K562 (cell line): ENCODE measurements around the gene RNU6-9. TPM values are rescaled to one million over a fixed set of nuclear protein-coding genes. Genes with fewer than 3 reads are reported as not detected.

ENCODE experiments used
- ATAC-seq: fragments of 200-7000 bp; cut with Tn5 transposase; 3 replicates; pipeline ENCODE4 v1.9.1; 2020; ENCODE audit warnings: moderate library complexity
- BruUV-seq: library from RNA; stranded (reverse); fragments of 400-500 nt; replicated peaks from 2 replicates; lab custom pipeline; 2021; lab: Mats Ljungman, UMichigan
- CTCF ChIA-PET: fragments of 300-600 bp; formaldehyde crosslinking; extraction: SDS; loops from one replicate; lab custom pipeline; 2021; ENCODE audit warnings: low intra/inter-chr PET ratio; lab: Yijun Ruan, JAX
- POLR2A ChIA-PET: fragments of 300-600, 350-650 bp; sonication (Branson Sonifier 250); formaldehyde crosslinking; extraction: SDS; loops from one replicate; lab custom pipeline; 2021; ENCODE audit warnings: antibody characterized with exemption, inconsistent platforms; lab: Yijun Ruan, JAX
- DNase-seq, 4 experiments: peaks; one replicate each; pipeline versions ENCODE4 v3.0.0 to v3.0.0-alpha.2; 2011 to 2018; ENCODE audit warnings: low spot score in 3 of 4, mixed read lengths in 3 of 4; ENCODE audit errors: extremely low read depth in 1 of 4
- FAIRE-seq: peaks from 2 replicates; lab custom pipeline; 2011; peaks lifted over from hg19 to GRCh38; lab: Jason Lieb, UNC
- H2AFZ ChIP-seq: 2 replicates; pipeline ENCODE4 v1.6.0; 2011; ENCODE audit warnings: low read depth, low read length, control low read depth, inconsistent platforms
- H3K27ac ChIP-seq: fragments of 200-600 bp; 3 replicates; pipeline ENCODE4 v1.8.0; 2011; ENCODE audit warnings: low read depth, mild to moderate bottlenecking, control low read depth, inconsistent platforms, low read length, moderate library complexity, mixed read lengths; ENCODE audit errors: extremely low read depth
- H3K27me3 ChIP-seq, 2 experiments: fragments of 300-600 bp in 1 of 2; 2 replicates in 1 of 2; 3 replicates in 1 of 2; pipeline versions ENCODE4 v1.6.0 to v1.8.0; 2011; ENCODE audit warnings: inconsistent platforms in 2 of 2, low read length in 2 of 2, mild to moderate bottlenecking in 1 of 2, mixed read lengths in 1 of 2, moderate library complexity in 1 of 2; ENCODE audit not compliant: control insufficient read depth in 2 of 2, insufficient read depth in 2 of 2
- H3K36me3 ChIP-seq: fragments of 300-600 bp; 3 replicates; pipeline ENCODE4 v1.8.0; 2011; ENCODE audit warnings: mild to moderate bottlenecking, low read length, inconsistent platforms; ENCODE audit not compliant: control insufficient read depth, insufficient read depth
- H3K4me1 ChIP-seq, 2 experiments: fragments of 200-600 bp in 1 of 2; replicated peaks in 1 of 2; 2 replicates in 1 of 2; 3 replicates in 1 of 2; pipeline versions ENCODE4 v1.5.1 to v1.8.0; 2011; ENCODE audit warnings: inconsistent platforms in 2 of 2, low read length in 2 of 2, mild to moderate bottlenecking in 1 of 2, mixed read lengths in 1 of 2, moderate library complexity in 1 of 2; ENCODE audit not compliant: control insufficient read depth in 2 of 2, insufficient read depth in 2 of 2
- H3K4me2 ChIP-seq: 2 replicates; pipeline ENCODE4 v1.6.1; 2011; ENCODE audit warnings: low read length, control low read depth, inconsistent platforms, mixed read lengths; ENCODE audit not compliant: insufficient read depth
- H3K4me3 ChIP-seq: fragments of 200-600 bp; sonication (generic), shearing (Covaris generic); 2 replicates; pipeline ENCODE4 v1.5.1; 2016; ENCODE audit warnings: control low read depth, inconsistent platforms
- H3K79me2 ChIP-seq: fragments of 200-600 bp; 3 replicates; pipeline ENCODE4 v1.8.0; 2011; ENCODE audit warnings: low read length, inconsistent platforms; ENCODE audit not compliant: control insufficient read depth, insufficient read depth
- H3K9ac ChIP-seq, 2 experiments: 2 replicates each; pipeline versions ENCODE4 v1.6.0 to v1.6.1; 2011; ENCODE audit warnings: low read depth in 2 of 2, low read length in 2 of 2, control low read depth in 1 of 2, inconsistent platforms in 1 of 2, mild to moderate bottlenecking in 1 of 2, mixed read lengths in 1 of 2; ENCODE audit not compliant: insufficient read depth in 1 of 2
- H3K9me1 ChIP-seq: one replicate; pipeline ENCODE4 v1.6.0; 2011; ENCODE audit warnings: inconsistent platforms, mild to moderate bottlenecking, low read length, moderate library complexity; ENCODE audit not compliant: control insufficient read depth, insufficient read depth
- H3K9me3 ChIP-seq: replicated peaks from 2 replicates; pipeline ENCODE4 v1.5.1; 2011; ENCODE audit warnings: low read depth, low read length, inconsistent platforms; ENCODE audit not compliant: control insufficient read depth, insufficient read depth
- H4K20me1 ChIP-seq: replicated peaks from 2 replicates; pipeline ENCODE4 v1.6.1; 2011; ENCODE audit warnings: low read length, inconsistent platforms, mixed read lengths; ENCODE audit not compliant: control insufficient read depth, insufficient read depth
- CEBPB ChIP-seq: fragments of 450-650 bp; IDR thresholded peaks from 2 replicates; pipeline ENCODE4 v1.6.1; 2016; ENCODE audit warnings: missing genetic modification characterization, missing compliant biosample characterization
- DNMT1 ChIP-seq: fragments of 450-650 bp; IDR thresholded peaks from 2 replicates; pipeline ENCODE4 v1.6.1; 2016; ENCODE audit warnings: antibody characterized with exemption, mild to moderate bottlenecking
- ETS1 ChIP-seq: conservative IDR thresholded peaks from 2 replicates; pipeline ENCODE4 v1.6.1; 2011; ENCODE audit warnings: low read depth, mild to moderate bottlenecking, low read length; ENCODE audit not compliant: control insufficient read depth
- ETV6 ChIP-seq, 3 experiments: fragments of 150-350 bp in 1 of 3; sonication (generic) in 1 of 3; formaldehyde crosslinking in 1 of 3; IDR thresholded peaks; 2 replicates each; pipeline versions ENCODE4 v1.6.1 to v1.8.0; 2014 to 2022; ENCODE audit warnings: borderline replicate concordance in 2 of 3, low read depth in 2 of 3, antibody characterized with exemption in 1 of 3, low read length in 1 of 3, mild to moderate bottlenecking in 1 of 3, missing genetic modification reagents in 1 of 3
- FOXM1 ChIP-seq, 2 experiments: fragments of 450-650 bp in 1 of 2; sonication (generic) in 1 of 2; formaldehyde crosslinking in 1 of 2; IDR thresholded peaks; 2 replicates each; pipeline versions ENCODE4 v1.6.1 to v1.9.0; 2017 to 2022; ENCODE audit warnings: low read depth in 2 of 2, mild to moderate bottlenecking in 2 of 2, missing genetic modification reagents in 1 of 2, moderate library complexity in 1 of 2
- HNRNPL ChIP-seq: fragments of 200-400 bp; formaldehyde crosslinking; IDR thresholded peaks from 2 replicates; pipeline ENCODE4 v1.6.1; 2017; ENCODE audit warnings: low read depth, mild to moderate bottlenecking, low read length
- NFXL1 ChIP-seq: fragments of 450-650 bp; formaldehyde crosslinking; IDR thresholded peaks from 2 replicates; pipeline ENCODE4 v1.4.0; 2021; ENCODE audit warnings: mild to moderate bottlenecking
- SAFB2 ChIP-seq: fragments of 200-400 bp; formaldehyde crosslinking; IDR thresholded peaks from 2 replicates; pipeline ENCODE4 v1.6.1; 2018; ENCODE audit warnings: borderline replicate concordance, low read length, low read depth, moderate library complexity; ENCODE audit not compliant: severe bottlenecking
- TARDBP ChIP-seq: fragments of 450-650 bp; IDR thresholded peaks from 2 replicates; pipeline ENCODE4 v1.6.1; 2016
- TOE1 ChIP-seq, 2 experiments: fragments of 450-650 bp in 1 of 2; sonication (generic) in 1 of 2; formaldehyde crosslinking in 1 of 2; IDR thresholded peaks; 2 replicates each; pipeline versions ENCODE4 v1.7.1 to v1.8.0; 2016 to 2022; ENCODE audit warnings: borderline replicate concordance in 2 of 2, mild to moderate bottlenecking in 2 of 2, antibody characterized with exemption in 1 of 2, inconsistent platforms in 1 of 2, low read depth in 1 of 2, missing genetic modification reagents in 1 of 2, moderate library complexity in 1 of 2
- ZBTB7A ChIP-seq: IDR thresholded peaks from 2 replicates; pipeline ENCODE4 v1.6.1; 2011; ENCODE audit warnings: low read depth, mild to moderate bottlenecking, low read length, moderate library complexity, borderline replicate concordance; ENCODE audit not compliant: control insufficient read depth
- ZEB2 ChIP-seq: fragments of 450-650 bp; IDR thresholded peaks from 2 replicates; pipeline ENCODE4 v1.6.1; 2016
- ZFP36 ChIP-seq: fragments of 150-350 bp; IDR thresholded peaks from 2 replicates; pipeline ENCODE4 v1.6.1; 2018; ENCODE audit warnings: low read length, low read depth; ENCODE audit not compliant: partially characterized antibody
- ZNF76 ChIP-seq: fragments of 250-450 bp; sonication (Bioruptor Pico); IDR thresholded peaks from 2 replicates; pipeline ENCODE4 v1.4.0; 2020; ENCODE audit warnings: mild to moderate bottlenecking, moderate library complexity, borderline replicate concordance
- WGBS: fragments of 100-300 bp; shearing (Covaris generic); methylation state at CpG from one replicate; pipeline ENCODE4 v1.1.6; 2016; ENCODE audit warnings: low coverage, mixed read lengths; ENCODE audit not compliant: insufficient coverage; ENCODE audit errors: missing lambda C conversion rate; 5-methylcytosine and 5-hydroxymethylcytosine counted together
- in situ Hi-C: fragments of 300-500 bp; cut with MboI; formaldehyde crosslinking; loops from 4 replicates; pipeline ENCODE4 v1.15.0; 2018; ENCODE audit warnings: inconsistent platforms, mixed read lengths
- intact Hi-C: fragments of 100-400 bp; cut with micrococcal nuclease; formaldehyde crosslinking; loops from 2 replicates; pipeline ENCODE4 v1.14.2; 2022
- polyA plus RNA-seq, 8 experiments: library from polyadenylated mRNA; depleted of rRNA in 4 of 8; stranded (reverse) in 5 of 8; unstranded in 3 of 8; fragments of >200 nt; fragmentation: Nextera tagmentation in 2 of 8; fragmentation: Illumina TruSeq in 1 of 8; extraction: Ambion mirVana in 2 of 8; extraction: Trizol in 1 of 8; gene quantifications; 2 replicates each; pipeline versions ENCODE4 v1.2.1 to v1.2.3, GENCODE V29; 2011 to 2014; ENCODE audit warnings: inconsistent platforms in 1 of 8, missing spikeins in 1 of 8
- total RNA-seq, 7 experiments: library from RNA; depleted of rRNA in 6 of 7; stranded (reverse); fragments of >200 nt in 6 of 7; fragmentation: Illumina TruSeq in 2 of 7; extraction: Trizol in 2 of 7; gene quantifications; 2 replicates each; pipeline versions ENCODE4 v1.2.1 to v1.2.3, GENCODE V29; 2011 to 2021; ENCODE audit warnings: low replicate concordance in 1 of 7

RNU6-9 gene
- total and polyA plus RNA-seq, 9 of the 15 experiments (the other 6 are each of a cell fraction or from before 2014, with no cell fraction given): not detected

- TF ChIP-seq ZBTB7A: peak; percentile 34; the same call in 1 of the 2 replicates
- TF ChIP-seq FOXM1 (IDR thresholded peaks at IDR 0.05; ENCODE audit: low read depth): no peak
- no peak for TF ChIP-seq FOXM1 (CRISPR knock-in tag; IDR thresholded peaks at IDR 0.05; ENCODE audit: low read depth)
- peak; percentile 14 for TF ChIP-seq ZFP36
- TF ChIP-seq HNRNPL: 0 out of 2 replicates have a peak, but pooled peaks have one; percentile 28
- TF ChIP-seq, all 486 proteins: peak for 6
Measured at GRCh38 chr19:920051-920864, 27.0 kb downstream of the RNU6-9 start (continued).

- Histone ChIP-seq H4K20me1 (no peaks in the 10 kb centered on the region; the same call in 1 of the 2 replicates), H3K36me3 (peaks cover 17% of the 10 kb centered on the region; the same call in 2 of the 3 replicates), H3K27me3 (no peaks in the 10 kb centered on the region), H3K4me2 (peak overlapping the region; percentile 95), H3K4me3 (peak overlapping the region; percentile 99), H3K27ac (peak overlapping the region; percentile 97), H3K9me3 (no peaks in the 10 kb centered on the region), H3K9me1 (no peaks in the 10 kb centered on the region), H3K79me2 (peaks cover 60% of the 10 kb centered on the region), H3K9ac (peak overlapping the region; percentile 85 to 99), H3K4me1 (peaks cover 8 to 78% of the 10 kb centered on the region in 2 experiments; a peak in 4 of 5 replicates), H2AFZ (peak overlapping the region; percentile 82)
- CTCF ChIA-PET: interaction anchor here (0.6 to 8.8 kb wide), 4 partner anchors 58 to 270 kb away, joined by 3 to 158 read pairs (median 4); partner anchors contain the start of gene WDR18
- POLR2A ChIA-PET: interaction anchor here (0.6 to 4.2 kb wide), 7 partner anchors 31 to 128 kb away, joined by 3 to 24 read pairs (median 3); partner anchors contain the start of genes PTBP1, RNU6-2 and WDR18
- in situ Hi-C loops (loop anchor here (5.0 kb wide), 3 partner anchors 58 to 318 kb away; partner anchors contain the start of genes ATP5F1D and WDR18), intact Hi-C loops (loop anchor here (1.0 to 2.0 kb wide), 2 partner anchors 30 to 56 kb away; no protein-coding TSS in a partner anchor)
- peak; percentile 41 for ATAC-seq
- 2% methylated on average over 24 of the region's 31 CpGs for WGBS
- no TSS peak for BruUV-seq
- FAIRE-seq: peak; percentile 82
- DNase-seq: peak in 2 of 4 experiments; percentile 54 to 84
- TF ChIP-seq ETV6 (IDR thresholded peaks at IDR 0.05; ENCODE audit: borderline replicate concordance in 1 of 2, low read depth in 2 of 2, low read length in 1 of 2) (no peak), ETV6 (CRISPR knock-in tag; IDR thresholded peaks at IDR 0.05; ENCODE audit: borderline replicate concordance) (no peak), NFXL1 (CRISPR knock-in tag) (no peak), TOE1 (IDR thresholded peaks at IDR 0.05; ENCODE audit: borderline replicate concordance) (no peak), TOE1 (CRISPR knock-in tag; IDR thresholded peaks at IDR 0.05; ENCODE audit: borderline replicate concordance, low read depth) (peak; percentile 14; the same call in 1 of the 2 replicates), SAFB2 (no peak), TARDBP (no peak), ETS1 (0 out of 2 replicates have a peak, but pooled peaks have one; percentile 16), ZEB2 (peak; percentile 63), CEBPB (tag) (no peak), DNMT1 (no peak), ZNF76 (no peak)
Measured at GRCh38 chr19:924553-925086, 31.3 kb downstream of the RNU6-9 start.
